H1 (cell line): ENCODE data around the gene GMPPA. TPM values are rescaled to one million over a fixed set of nuclear protein-coding genes. Genes with fewer than 3 reads are reported as not detected.

ENCODE experiments used
- BACH1 ChIP-seq: IDR thresholded peaks from 2 replicates; pipeline ENCODE4 v1.6.1; 2012; ENCODE audit warnings: low read length, improper control_type of control experiment
- CBX8 ChIP-seq: fragments of 300-800, 300-1000 bp; sonication (generic); IDR thresholded peaks from 2 replicates; pipeline ENCODE4 v1.7.1; 2016; ENCODE audit warnings: low read depth, low read length, borderline replicate concordance
- CEBPB ChIP-seq: IDR thresholded peaks from 2 replicates; pipeline ENCODE4 v1.6.1; 2012; ENCODE audit warnings: low read depth, low read length
- EGR1 ChIP-seq: IDR thresholded peaks from 2 replicates; pipeline ENCODE4 v1.6.1; 2011; ENCODE audit warnings: low read depth, low read length, borderline replicate concordance
- GTF2F1 ChIP-seq: IDR thresholded peaks from 2 replicates; pipeline ENCODE4 v1.6.1; 2012; ENCODE audit warnings: low read depth, low read length, improper control_type of control experiment, borderline replicate concordance
- HDAC2 ChIP-seq, 2 experiments: fragments of 300-600 bp in 1 of 2; sonication (generic) in 1 of 2; IDR thresholded peaks; 2 replicates each; pipeline ENCODE4 v1.6.1; 2011 to 2012; ENCODE audit warnings: low read depth in 2 of 2, low read length in 2 of 2, mild to moderate bottlenecking in 2 of 2, moderate library complexity in 2 of 2, borderline replicate concordance in 1 of 2, inconsistent platforms in 1 of 2
- HDAC6 ChIP-seq: IDR thresholded peaks from one replicate; pipeline ENCODE4 v1.7.1; 2012; ENCODE audit warnings: low read depth, mild to moderate bottlenecking, inconsistent platforms, low read length, moderate library complexity
- JUN ChIP-seq: IDR thresholded peaks from 2 replicates; pipeline ENCODE4 v1.6.1; 2011; ENCODE audit warnings: low read depth, mild to moderate bottlenecking, improper control_type of control experiment, low read length
- MAFK ChIP-seq: IDR thresholded peaks from 2 replicates; pipeline ENCODE4 v1.6.1; 2012; ENCODE audit warnings: low read depth, mild to moderate bottlenecking, improper control_type of control experiment, low read length
- NANOG ChIP-seq: IDR thresholded peaks from 2 replicates; pipeline ENCODE4 v1.6.1; 2011; ENCODE audit warnings: low read length, low read depth, mild to moderate bottlenecking, inconsistent platforms; ENCODE audit not compliant: insufficient read depth, poor library complexity, severe bottlenecking
- NRF1 ChIP-seq: IDR thresholded peaks from 2 replicates; pipeline ENCODE4 v1.6.1; 2011; ENCODE audit warnings: mild to moderate bottlenecking, low read depth, low read length, improper control_type of control experiment
- POLR2AphosphoS5 ChIP-seq: IDR thresholded peaks from 2 replicates; pipeline ENCODE4 v1.6.1; 2011; ENCODE audit warnings: low read depth, low read length
- RFX5 ChIP-seq: IDR thresholded peaks from 2 replicates; pipeline ENCODE4 v1.6.1; 2011; ENCODE audit warnings: low read depth, low read length, improper control_type of control experiment, borderline replicate concordance
- SIRT6 ChIP-seq: IDR thresholded peaks from one replicate; pipeline ENCODE4 v1.7.1; 2012; ENCODE audit warnings: low read length, inconsistent platforms
- SIX5 ChIP-seq: IDR thresholded peaks from 2 replicates; pipeline ENCODE4 v1.6.1; 2011; ENCODE audit warnings: mild to moderate bottlenecking, low read depth, low read length
- SP4 ChIP-seq: IDR thresholded peaks from 2 replicates; pipeline ENCODE4 v1.6.1; 2012; ENCODE audit warnings: low read length, inconsistent platforms
- SUZ12 ChIP-seq: fragments of 200-600 bp; sonication (generic); IDR thresholded peaks from 2 replicates; pipeline ENCODE4 v1.6.1; 2012; ENCODE audit warnings: mild to moderate bottlenecking, inconsistent platforms, low read length, moderate library complexity, mixed read lengths
- TAF1 ChIP-seq: IDR thresholded peaks from 2 replicates; pipeline ENCODE4 v1.6.1; 2011; ENCODE audit warnings: mild to moderate bottlenecking, low read depth, low read length
- ZNF274 ChIP-seq: IDR thresholded peaks from 2 replicates; pipeline ENCODE4 v1.7.0; 2012; ENCODE audit warnings: low read length, borderline replicate concordance; ENCODE audit errors: extremely low read depth
- polyA plus RNA-seq, 7 experiments: library from polyadenylated mRNA; depleted of rRNA in 3 of 7; stranded (reverse) in 5 of 7; unstranded in 2 of 7; fragments of >200 nt in 5 of 7; fragments of 200-250 nt in 2 of 7; gene quantifications; 1 replicate in 5 of 7; 2 replicates in 1 of 7; 4 replicates in 1 of 7; pipeline versions ENCODE4 v1.2.1 to v1.2.3, GENCODE V29; 2011 to 2013; ENCODE audit warnings: missing spikeins in 2 of 7, mixed read lengths in 2 of 7
- total RNA-seq: library from RNA; stranded (reverse); fragmentation: NEBNext Ultra II Directional; extraction: Animal tissue kit (Norgen Biotek cat#: 25700); gene quantifications from 2 replicates; pipeline ENCODE4 v1.2.1, GENCODE V29; 2021
- TF ChIP-seq, protein P1 (sequence below): IDR thresholded peaks from 2 replicates; pipeline ENCODE4 v1.6.1; 2011; ENCODE audit warnings: low read depth, mild to moderate bottlenecking, low read length; ENCODE audit not compliant: insufficient read depth
- TF ChIP-seq, protein P2 (sequence below): IDR thresholded peaks from 2 replicates; pipeline ENCODE4 v1.6.1; 2012; ENCODE audit warnings: low read length, inconsistent platforms
- TF ChIP-seq, protein P3 (sequence below): IDR thresholded peaks from 2 replicates; pipeline ENCODE4 v1.6.1; 2012; ENCODE audit warnings: inconsistent platforms

The GMPPA gene
- total and polyA plus RNA-seq, 2 of the 8 experiments (the other 6 are each of a cell fraction or from before 2014, with no cell fraction given) = 34.3 to 98.8 TPM

DNA sequence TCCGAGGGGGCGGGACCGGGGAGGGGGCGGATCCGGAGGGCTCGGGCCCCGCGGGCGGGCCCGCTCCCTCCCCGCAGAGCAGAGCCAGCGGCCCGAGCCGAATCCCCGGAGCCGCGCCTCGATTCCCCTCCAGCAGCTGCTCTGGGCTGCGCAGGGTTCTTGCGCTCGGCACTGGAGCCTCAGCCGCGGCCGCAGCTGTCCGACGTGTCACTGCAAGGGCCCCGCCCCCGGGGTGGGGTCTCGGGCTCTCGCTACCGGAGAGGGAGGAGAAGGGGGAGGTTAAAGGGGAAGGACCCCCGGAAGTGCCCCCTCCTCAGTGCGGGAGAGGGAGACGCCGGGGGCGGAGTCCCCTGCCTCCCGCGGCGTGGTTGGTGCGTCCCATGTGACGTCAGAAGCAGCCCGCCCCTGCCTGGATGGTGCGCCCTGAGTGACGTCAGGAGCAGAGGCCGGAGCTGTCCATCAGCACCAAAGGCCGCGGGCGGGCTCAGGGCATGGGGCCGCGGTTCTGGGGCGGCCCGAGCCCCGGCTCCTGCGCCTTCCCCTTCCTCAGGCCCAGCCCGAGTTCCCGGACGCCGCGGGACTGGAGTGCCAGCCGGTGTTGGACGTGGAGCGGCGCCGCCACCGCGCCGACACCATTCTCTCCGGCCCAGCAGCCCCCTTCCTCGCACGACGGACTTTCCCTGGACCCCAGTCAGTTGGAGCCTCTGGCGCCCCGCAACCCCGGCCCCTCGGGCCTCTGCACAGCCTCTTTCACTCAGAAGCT, 45.1 kb downstream of the GMPPA start, which contains the start of the genes CHPF and TMEM198 (continued):
- TF ChIP-seq EGR1 (peak; percentile 77), GTF2F1 (no peak), BACH1 (no peak), NRF1 (peak; percentile 36), HDAC2 (IDR thresholded peaks at IDR 0.05; ENCODE audit: borderline replicate concordance in 1 of 2, low read depth in 2 of 2, low read length in 2 of 2) (no peak; a peak in 1 of 4 replicates), MAFK (no peak), RFX5 (no peak), CEBPB (no peak), SIX5 (no peak), SP4 (peak; percentile 86; the same call in 1 of the 2 replicates), SUZ12 (no peak), JUN (0 out of 2 replicates have a peak, but pooled peaks have one; percentile 38), POLR2AphosphoS5 (no peak), CBX8 (no peak), TAF1 (peak; percentile 66), SIRT6 (no peak), NANOG (peak; percentile 12), HDAC6 (no peak), ZNF274 (no peak)
- TF ChIP-seq, protein P1, sequence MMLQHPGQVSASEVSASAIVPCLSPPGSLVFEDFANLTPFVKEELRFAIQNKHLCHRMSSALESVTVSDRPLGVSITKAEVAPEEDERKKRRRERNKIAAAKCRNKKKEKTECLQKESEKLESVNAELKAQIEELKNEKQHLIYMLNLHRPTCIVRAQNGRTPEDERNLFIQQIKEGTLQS = no peak
- TF ChIP-seq, protein P2, sequence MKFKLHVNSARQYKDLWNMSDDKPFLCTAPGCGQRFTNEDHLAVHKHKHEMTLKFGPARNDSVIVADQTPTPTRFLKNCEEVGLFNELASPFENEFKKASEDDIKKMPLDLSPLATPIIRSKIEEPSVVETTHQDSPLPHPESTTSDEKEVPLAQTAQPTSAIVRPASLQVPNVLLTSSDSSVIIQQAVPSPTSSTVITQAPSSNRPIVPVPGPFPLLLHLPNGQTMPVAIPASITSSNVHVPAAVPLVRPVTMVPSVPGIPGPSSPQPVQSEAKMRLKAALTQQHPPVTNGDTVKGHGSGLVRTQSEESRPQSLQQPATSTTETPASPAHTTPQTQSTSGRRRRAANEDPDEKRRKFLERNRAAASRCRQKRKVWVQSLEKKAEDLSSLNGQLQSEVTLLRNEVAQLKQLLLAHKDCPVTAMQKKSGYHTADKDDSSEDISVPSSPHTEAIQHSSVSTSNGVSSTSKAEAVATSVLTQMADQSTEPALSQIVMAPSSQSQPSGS = peak; percentile 84; the same call in 1 of the 2 replicates
- TF ChIP-seq, protein P3, sequence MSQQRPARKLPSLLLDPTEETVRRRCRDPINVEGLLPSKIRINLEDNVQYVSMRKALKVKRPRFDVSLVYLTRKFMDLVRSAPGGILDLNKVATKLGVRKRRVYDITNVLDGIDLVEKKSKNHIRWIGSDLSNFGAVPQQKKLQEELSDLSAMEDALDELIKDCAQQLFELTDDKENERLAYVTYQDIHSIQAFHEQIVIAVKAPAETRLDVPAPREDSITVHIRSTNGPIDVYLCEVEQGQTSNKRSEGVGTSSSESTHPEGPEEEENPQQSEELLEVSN = no peak
